Liver (tissue), 9 donors: ENCODE data around the gene NCK2. TPM values are rescaled to one million over a fixed set of nuclear protein-coding genes. Genes with fewer than 3 reads are reported as not detected.

Source experiments
- DNase-seq: peaks from one replicate; pipeline ENCODE4 v3.0.0-alpha.2; 2017; ENCODE audit warnings: low spot score
- H3K27ac ChIP-seq, 2 donors: one replicate each; pipeline ENCODE4 v1.7.0; 2013; ENCODE audit warnings: inconsistent platforms in 2 of 2, low read length in 2 of 2, control low read depth in 1 of 2, low read depth in 1 of 2, mild to moderate bottlenecking in 1 of 2
- H3K27me3 ChIP-seq, 4 donors: one replicate each; pipeline versions ENCODE4 v1.6.1 to v1.7.0; 2013; ENCODE audit warnings: low read length in 3 of 4, inconsistent platforms in 1 of 4, mild to moderate bottlenecking in 1 of 4, moderate library complexity in 1 of 4; ENCODE audit not compliant: control insufficient read depth in 4 of 4, insufficient read depth in 4 of 4
- H3K36me3 ChIP-seq, 4 donors: one replicate each; pipeline versions ENCODE4 v1.6.1 to v1.7.0; 2013; ENCODE audit warnings: low read length in 3 of 4, mild to moderate bottlenecking in 3 of 4, low read depth in 1 of 4, moderate library complexity in 1 of 4; ENCODE audit not compliant: control insufficient read depth in 4 of 4, insufficient read depth in 3 of 4
- H3K4me1 ChIP-seq, 4 donors: one replicate each; pipeline versions ENCODE4 v1.6.1 to v1.7.0; 2013; ENCODE audit warnings: low read length in 3 of 4, mild to moderate bottlenecking in 3 of 4, moderate library complexity in 1 of 4; ENCODE audit not compliant: control insufficient read depth in 4 of 4, insufficient read depth in 4 of 4
- H3K4me3 ChIP-seq, 3 donors: one replicate each; pipeline versions ENCODE4 v1.6.1 to v1.7.0; 2013; ENCODE audit warnings: low read length in 3 of 3, control low read depth in 1 of 3, low read depth in 1 of 3, mild to moderate bottlenecking in 1 of 3
- H3K9ac ChIP-seq, 2 donors: one replicate each; pipeline ENCODE4 v1.7.0; 2013; ENCODE audit warnings: low read length in 2 of 2, mild to moderate bottlenecking in 2 of 2, moderate library complexity in 2 of 2, control low read depth in 1 of 2, low read depth in 1 of 2
- H3K9me3 ChIP-seq, 4 donors: one replicate each; pipeline versions ENCODE4 v1.6.1 to v1.7.0; 2013; ENCODE audit warnings: low read length in 3 of 4; ENCODE audit not compliant: control insufficient read depth in 4 of 4
- CTCF ChIP-seq: fragments of 150-350 bp; IDR thresholded peaks from 2 replicates; pipeline ENCODE4 v1.5.1; 2017; ENCODE audit warnings: improper control_type of control experiment, low read depth, low read length; ENCODE audit not compliant: missing input control
- EGR1 ChIP-seq, 2 donors: IDR thresholded peaks; 2 replicates each; pipeline ENCODE4 v1.6.1; 2016 to 2018; ENCODE audit warnings: antibody characterized with exemption in 2 of 2, low read depth in 2 of 2
- FOXA1 ChIP-seq: IDR thresholded peaks from 2 replicates; pipeline ENCODE4 v1.6.1; 2016; ENCODE audit warnings: antibody characterized with exemption
- GABPA ChIP-seq, 2 donors: IDR thresholded peaks in 1 of 2; conservative IDR thresholded peaks in 1 of 2; 2 replicates each; pipeline ENCODE4 v1.6.1; 2016; ENCODE audit warnings: antibody characterized with exemption in 2 of 2, mild to moderate bottlenecking in 1 of 2, moderate library complexity in 1 of 2
- HNF4A ChIP-seq, 2 donors: conservative IDR thresholded peaks; 2 replicates each; pipeline ENCODE4 v1.6.1; 2016; ENCODE audit warnings: antibody characterized with exemption in 2 of 2, mild to moderate bottlenecking in 2 of 2
- HNF4G ChIP-seq: IDR thresholded peaks from 2 replicates; pipeline ENCODE4 v1.6.1; 2016; ENCODE audit warnings: antibody characterized with exemption
- NR2F2 ChIP-seq: IDR thresholded peaks from 2 replicates; pipeline ENCODE4 v1.6.1; 2016; ENCODE audit warnings: antibody characterized with exemption
- RAD21 ChIP-seq, 2 donors: IDR thresholded peaks; 2 replicates each; pipeline ENCODE4 v1.6.1; 2016; ENCODE audit warnings: antibody characterized with exemption in 2 of 2, mild to moderate bottlenecking in 2 of 2
- REST ChIP-seq: IDR thresholded peaks from 2 replicates; pipeline ENCODE4 v1.6.1; 2016; ENCODE audit warnings: antibody characterized with exemption, mild to moderate bottlenecking
- RXRA ChIP-seq, 2 donors: IDR thresholded peaks; 2 replicates each; pipeline ENCODE4 v1.6.1; 2017 to 2018; ENCODE audit warnings: antibody characterized with exemption in 2 of 2, mild to moderate bottlenecking in 1 of 2
- SP1 ChIP-seq: IDR thresholded peaks from 2 replicates; pipeline ENCODE4 v1.6.1; 2018; ENCODE audit warnings: antibody characterized with exemption, mild to moderate bottlenecking
- TAF1 ChIP-seq: conservative IDR thresholded peaks from 2 replicates; pipeline ENCODE4 v1.6.1; 2016; ENCODE audit warnings: antibody characterized with exemption, mild to moderate bottlenecking
- ZBTB33 ChIP-seq: IDR thresholded peaks from 2 replicates; pipeline ENCODE4 v1.6.1; 2016; ENCODE audit warnings: antibody characterized with exemption
- WGBS: extraction: QIAGEN DNeasy Blood & Tissue Kit; methylation state at CpG from one replicate; pipeline ENCODE4 v1.1.7; 2013; 5-methylcytosine and 5-hydroxymethylcytosine counted together
- polyA plus RNA-seq, 2 donors: library from polyadenylated mRNA; stranded (reverse) in 1 of 2; unstranded in 1 of 2; fragments of 200-250 nt in 1 of 2; fragments of >200 nt in 1 of 2; fragmentation: Nextera tagmentation in 1 of 2; extraction: Ambion mirVana in 1 of 2; gene quantifications; one replicate each; pipeline versions ENCODE4 v1.2.1 to v1.2.3, GENCODE V29; 2013 to 2015
- total RNA-seq, 2 donors: library from RNA; depleted of rRNA; stranded (reverse); fragments of >200 nt; gene quantifications; one replicate each; pipeline ENCODE4 v1.2.3, GENCODE V29; 2014
- donor health status: healthy.
- donor health status: healthy.
- donor health status: healthy.
- donor health status: healthy.
- donor health status: healthy.

Gene NCK2
- total and polyA plus RNA-seq, 4 donors = 3.4 to 15.0 (median 10.7) TPM

- TF ChIP-seq ZBTB33 = no peak
- no peak for TF ChIP-seq RAD21 (IDR thresholded peaks at IDR 0.05)
- TF ChIP-seq GABPA (IDR thresholded peaks at IDR 0.05 in 1 of 2, conservative IDR thresholded peaks at IDR 0.05 in 1 of 2) = no peak
- no peak for TF ChIP-seq EGR1 (IDR thresholded peaks at IDR 0.05; ENCODE audit: low read depth in 2 of 2)
Measured at GRCh38 chr2:105928563-105928962, 183.9 kb downstream of the NCK2 start (continued).

- no peaks in the 10 kb centered on the region for H3K36me3 ChIP-seq
- H3K27ac ChIP-seq = no peak overlapping the region
- WGBS = 66% methylated on average over 2 of the region's 2 CpGs
- no peak overlapping the region for H3K4me3 ChIP-seq
- DNase-seq = no peak
- H3K27me3 ChIP-seq = no peaks in the 10 kb centered on the region
- H3K9me3 ChIP-seq = peaks cover 0 to 8% (median 5%) of the 10 kb centered on the region in 4 donors
- TF ChIP-seq ZBTB33 = no peak
- no peak for TF ChIP-seq HNF4A (conservative IDR thresholded peaks at IDR 0.05)
- TF ChIP-seq SP1 = no peak
- TF ChIP-seq REST = no peak
- TF ChIP-seq NR2F2 = no peak
- TF ChIP-seq CTCF = no peak
- TF ChIP-seq HNF4G = no peak
- TF ChIP-seq FOXA1 = no peak
- no peak for TF ChIP-seq RAD21 (IDR thresholded peaks at IDR 0.05)
- no peaks in the 10 kb centered on the region for H3K4me1 ChIP-seq
- H3K9ac ChIP-seq = no peak overlapping the region
Measured at GRCh38 chr2:105929516-105929915, 184.8 kb downstream of the NCK2 start.

DNA sequence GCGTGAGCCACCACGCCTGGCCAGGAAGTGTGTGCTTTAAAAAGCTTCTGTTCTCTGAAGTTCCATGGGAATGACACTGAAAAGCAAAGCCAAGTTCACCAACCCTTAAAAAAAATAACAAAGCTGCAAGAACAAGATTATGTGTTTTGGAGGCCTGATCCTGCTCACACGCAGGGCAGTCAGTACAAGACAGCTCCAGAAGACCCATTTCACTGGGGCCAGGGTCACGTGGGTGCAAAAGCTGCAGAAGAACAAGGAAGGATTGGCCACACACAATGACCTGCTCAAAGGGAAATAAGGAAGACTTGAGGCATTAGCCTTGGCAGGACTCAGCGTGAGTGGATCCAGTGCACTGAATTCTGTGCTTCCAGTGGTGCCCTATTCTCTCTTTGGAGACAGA, 187.9 kb downstream of the NCK2 start:
- no peaks in the 10 kb centered on the region for H3K36me3 ChIP-seq
- no peak overlapping the region for H3K4me3 ChIP-seq
- 86% methylated on average over 5 of the region's 5 CpGs for WGBS
- H3K27me3 ChIP-seq = no peaks in the 10 kb centered on the region
- no peak overlapping the region for H3K9ac ChIP-seq
- no peaks in the 10 kb centered on the region for H3K4me1 ChIP-seq
- DNase-seq = no peak
- H3K9me3 ChIP-seq = peaks cover 0 to 9% (median 5%) of the 10 kb centered on the region in 4 donors
- H3K27ac ChIP-seq = no peak overlapping the region
- TF ChIP-seq NR2F2 = peak; percentile 38
- TF ChIP-seq ZBTB33 = no peak
- TF ChIP-seq TAF1 = no peak
- TF ChIP-seq HNF4A (conservative IDR thresholded peaks at IDR 0.05) = no peak
- TF ChIP-seq EGR1 (IDR thresholded peaks at IDR 0.05; ENCODE audit: low read depth in 2 of 2) = no peak
- TF ChIP-seq REST = no peak
- TF ChIP-seq RXRA (IDR thresholded peaks at IDR 0.05) = peak in 1 of 2 donors; percentile 19
- no peak for TF ChIP-seq SP1
- no peak for TF ChIP-seq HNF4G
